GM18870 (cell line): ENCODE results near the gene DGKQ.
"Not testable (repeated sequence)": the region's sequence is repeated elsewhere in the genome, so short reads cannot be mapped to it uniquely, and the experiment has no call there.

ENCODE experiments used
- ATAC-seq: cut with Tn5 transposase; IDR thresholded peaks from one replicate; pipeline ENCODE4 v1.9.1; 2021; ENCODE audit warnings: moderate library complexity; ENCODE audit not compliant: unreplicated experiment

The DGKQ gene

GRCh38 chr4:952881-953573 lies 20.3 kb downstream of the DGKQ start:
- ATAC-seq = no peak

- ATAC-seq = no peak
These were observed 21.5 kb downstream of the DGKQ start for GRCh38 chr4:951594-952468.

GRCh38 chr4:951186-951585 lies 22.2 kb downstream of the DGKQ start:
- no peak for ATAC-seq

- no peak for ATAC-seq
These were observed 23.0 kb downstream of the DGKQ start for GRCh38 chr4:950136-951020.

GRCh38 chr4:949656-950055 lies 23.7 kb downstream of the DGKQ start:
- ATAC-seq = no peak

GRCh38 chr4:948936-949300 lies 24.5 kb downstream of the DGKQ start:
- ATAC-seq = no peak

GRCh38 chr4:948101-948935 lies 25.1 kb downstream of the DGKQ start:
- ATAC-seq = no peak

- no peak for ATAC-seq
These were observed 25.8 kb downstream of the DGKQ start for GRCh38 chr4:947491-947971.

GRCh38 chr4:946517-947471 lies 26.6 kb downstream of the DGKQ start:
- no peak for ATAC-seq

GRCh38 chr4:946103-946450 lies 27.3 kb downstream of the DGKQ start:
- no peak for ATAC-seq

GRCh38 chr4:945274-946102 lies 27.9 kb downstream of the DGKQ start:
- ATAC-seq = no peak

- not testable (repeated sequence) for ATAC-seq
These were observed 33.9 kb downstream of the DGKQ start for GRCh38 chr4:939508-939907.

- no peak for ATAC-seq
These were observed 40.7 kb downstream of the DGKQ start for GRCh38 chr4:932713-933070.

GRCh38 chr4:931960-932712 lies 41.2 kb downstream of the DGKQ start, which contains the start of the genes GAK and TMEM175:
TSS of gene GAK (minus strand) at chr4:932316. CDS start at chr4:932187, 129 bp downstream.
TSS of gene TMEM175 (plus strand) at chr4:932460. CDS start at chr4:947740, 15,280 bp downstream.
- ATAC-seq = peak; percentile 66

- ATAC-seq = no peak
These were observed 42.0 kb downstream of the DGKQ start for GRCh38 chr4:931194-931959.

- ATAC-seq = no peak
These were observed 42.6 kb downstream of the DGKQ start for GRCh38 chr4:930827-931193.

GRCh38 chr4:930028-930551 lies 43.3 kb downstream of the DGKQ start:
- ATAC-seq = no peak
